ENCODE measurements around the gene TTC28.
"Not testable (repeated sequence)": the region's sequence is repeated elsewhere in the genome, so short reads cannot be mapped to it uniquely, and the experiment has no call there.

TTC28 gene

DNA sequence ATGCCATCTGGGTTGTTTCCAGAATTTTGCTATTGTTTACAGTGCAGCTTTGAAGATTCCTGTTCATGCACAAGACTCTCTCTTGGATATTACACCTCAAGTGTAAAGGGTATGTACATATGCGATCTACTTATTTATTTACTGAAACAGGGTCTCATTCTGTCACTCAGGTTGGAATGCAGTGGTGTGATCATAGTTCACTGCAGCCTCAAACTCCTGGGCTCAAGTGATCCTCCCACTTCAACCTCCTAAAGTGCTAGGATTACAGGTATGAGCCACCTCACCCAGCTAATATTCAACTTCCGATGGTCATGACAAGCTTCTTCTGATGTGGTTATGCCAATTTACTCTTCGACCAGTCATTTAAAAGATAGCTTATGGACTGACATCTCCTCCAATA lies 602.5 kb downstream of the TTC28 start:
- no peak for DNase-seq

- DNase-seq = no peak
These were observed 604.2 kb downstream of the TTC28 start for GRCh38 chr22:28075358-28075981.

DNA sequence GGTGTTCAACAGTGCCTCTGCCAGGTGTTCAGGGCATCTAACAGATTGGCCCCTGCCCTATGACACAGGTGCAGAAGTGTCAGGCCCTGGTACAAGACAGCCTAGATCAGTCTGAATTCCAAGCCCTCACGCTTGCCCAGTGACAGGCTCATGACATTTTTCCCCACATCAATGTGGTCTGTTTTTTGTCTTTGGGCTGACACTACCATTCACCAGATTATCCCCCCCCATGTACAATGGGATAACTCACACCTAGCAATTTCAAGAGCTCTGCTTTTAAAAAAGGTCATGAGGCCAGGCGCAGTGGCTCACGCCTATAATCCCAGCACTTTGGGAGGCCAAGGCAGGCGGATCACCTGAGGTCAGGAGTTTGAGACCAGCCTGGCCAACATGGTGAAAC lies 605.1 kb downstream of the TTC28 start:
- DNase-seq = no peak

DNA sequence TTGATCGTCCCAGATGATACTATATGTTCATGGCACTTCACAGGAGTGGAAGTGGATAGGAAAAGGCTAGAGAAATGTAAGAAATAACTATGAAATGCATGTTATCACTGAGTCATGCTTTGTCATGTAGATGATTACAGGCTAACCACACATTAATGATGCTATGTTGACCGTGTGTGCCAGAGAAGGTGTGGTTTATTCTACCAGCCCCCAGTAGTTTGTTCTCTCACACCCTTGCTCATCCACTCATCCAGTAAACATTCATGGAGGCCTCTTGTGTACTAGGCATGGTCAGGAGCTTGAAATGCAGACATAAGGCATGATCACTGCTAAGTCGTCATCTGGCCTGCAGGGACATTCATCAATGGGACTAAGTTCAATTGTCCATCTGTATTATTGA lies 607.6 kb downstream of the TTC28 start:
- no peak for DNase-seq

DNA sequence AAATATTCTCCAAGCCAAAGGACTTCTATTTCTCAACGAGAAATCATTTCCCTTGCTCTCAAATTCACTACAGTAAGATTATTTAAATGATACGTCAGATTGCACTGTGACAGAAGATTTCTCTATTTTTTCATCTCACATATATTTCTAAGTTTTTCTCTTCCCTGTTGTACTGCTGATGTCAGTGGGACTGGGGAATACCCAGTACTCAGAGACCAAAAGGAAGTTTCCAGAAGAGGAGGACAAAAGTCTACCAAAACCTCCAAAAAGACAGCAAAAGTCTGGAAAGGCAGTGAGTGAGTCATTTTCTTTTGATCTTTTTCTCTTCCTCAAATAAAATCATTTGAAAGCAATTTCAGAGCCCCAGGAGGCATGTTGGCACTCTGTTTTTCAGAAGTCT lies 610.8 kb downstream of the TTC28 start:
- no peak for DNase-seq

DNA sequence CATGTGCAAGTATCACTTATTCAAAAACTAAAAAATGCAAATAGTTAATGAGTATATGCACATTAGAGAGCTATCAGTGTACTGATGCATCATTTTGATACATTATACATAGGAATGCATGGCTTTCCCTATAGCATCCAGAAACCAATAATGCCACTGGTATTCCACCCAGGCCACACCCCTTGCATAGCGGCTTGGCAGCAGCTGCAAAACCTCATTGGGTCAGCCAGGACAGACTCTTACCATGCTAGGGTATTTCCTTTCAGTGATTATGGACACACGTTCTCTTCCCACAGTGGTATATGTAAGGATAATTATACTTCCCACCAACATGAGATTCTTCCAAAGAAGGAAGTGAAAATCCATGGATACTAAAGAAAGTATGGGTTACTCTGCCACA lies 614.7 kb downstream of the TTC28 start:
- DNase-seq = no peak

DNA sequence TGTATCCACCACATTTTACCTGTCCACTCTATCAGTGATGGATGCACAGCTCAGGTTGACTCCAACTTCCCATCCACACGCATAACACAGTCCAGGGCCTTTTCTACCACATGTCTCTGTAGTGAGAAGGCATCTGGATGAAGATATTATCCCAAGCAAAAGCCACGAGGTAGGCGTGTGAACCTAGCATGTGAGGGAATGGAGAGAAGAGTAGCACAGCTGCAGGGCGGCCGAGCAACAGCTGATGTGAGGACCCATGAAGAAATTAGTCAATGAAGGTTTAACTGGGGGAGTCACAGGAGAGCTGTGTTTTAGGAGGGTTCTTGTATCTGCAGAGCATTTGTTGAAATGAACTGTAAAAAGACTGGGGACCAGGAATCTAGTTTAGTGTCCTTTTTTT lies 616.0 kb downstream of the TTC28 start:
- DNase-seq = no peak

GRCh38 chr22:28060594-28060993 lies 619.0 kb downstream of the TTC28 start:
- not testable (repeated sequence) for DNase-seq

DNA sequence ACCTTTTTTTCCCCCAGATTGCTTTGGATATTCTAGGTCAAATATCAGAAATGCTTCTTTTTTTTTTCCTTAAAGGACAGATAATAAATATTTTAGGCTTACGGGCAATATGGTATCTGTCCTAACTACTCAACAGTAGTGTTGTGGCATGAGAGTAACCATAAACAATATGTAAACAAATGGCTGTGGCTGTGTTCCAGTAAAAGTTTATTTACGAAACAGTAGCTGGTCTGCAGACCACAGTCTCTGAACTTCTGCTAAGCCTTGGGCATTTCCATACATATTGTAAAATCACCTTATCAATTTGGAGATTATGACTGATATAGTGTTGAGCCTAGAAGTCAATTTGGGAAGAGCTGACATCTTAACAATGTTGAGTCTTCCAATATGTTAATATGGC lies 621.6 kb downstream of the TTC28 start:
- no peak for DNase-seq

DNA sequence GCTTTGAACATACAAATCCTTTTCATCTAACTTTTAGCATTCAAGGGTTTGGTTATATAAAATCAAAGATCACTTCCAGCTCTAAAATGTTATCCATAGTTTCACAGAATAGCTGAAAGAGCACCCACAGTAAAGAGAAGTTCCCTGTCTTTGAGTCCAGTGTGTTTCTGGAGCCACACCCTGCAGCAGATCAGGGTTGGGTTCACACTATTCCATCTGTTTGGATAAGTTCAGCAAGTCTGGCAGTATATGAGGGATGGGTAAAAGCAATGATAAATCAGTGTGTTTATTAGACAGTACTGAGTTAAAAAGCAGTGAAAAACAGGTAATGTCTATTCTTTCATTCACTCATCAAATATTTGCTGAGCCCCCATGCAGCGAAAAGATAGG lies 624.8 kb downstream of the TTC28 start:
- DNase-seq = no peak

DNA sequence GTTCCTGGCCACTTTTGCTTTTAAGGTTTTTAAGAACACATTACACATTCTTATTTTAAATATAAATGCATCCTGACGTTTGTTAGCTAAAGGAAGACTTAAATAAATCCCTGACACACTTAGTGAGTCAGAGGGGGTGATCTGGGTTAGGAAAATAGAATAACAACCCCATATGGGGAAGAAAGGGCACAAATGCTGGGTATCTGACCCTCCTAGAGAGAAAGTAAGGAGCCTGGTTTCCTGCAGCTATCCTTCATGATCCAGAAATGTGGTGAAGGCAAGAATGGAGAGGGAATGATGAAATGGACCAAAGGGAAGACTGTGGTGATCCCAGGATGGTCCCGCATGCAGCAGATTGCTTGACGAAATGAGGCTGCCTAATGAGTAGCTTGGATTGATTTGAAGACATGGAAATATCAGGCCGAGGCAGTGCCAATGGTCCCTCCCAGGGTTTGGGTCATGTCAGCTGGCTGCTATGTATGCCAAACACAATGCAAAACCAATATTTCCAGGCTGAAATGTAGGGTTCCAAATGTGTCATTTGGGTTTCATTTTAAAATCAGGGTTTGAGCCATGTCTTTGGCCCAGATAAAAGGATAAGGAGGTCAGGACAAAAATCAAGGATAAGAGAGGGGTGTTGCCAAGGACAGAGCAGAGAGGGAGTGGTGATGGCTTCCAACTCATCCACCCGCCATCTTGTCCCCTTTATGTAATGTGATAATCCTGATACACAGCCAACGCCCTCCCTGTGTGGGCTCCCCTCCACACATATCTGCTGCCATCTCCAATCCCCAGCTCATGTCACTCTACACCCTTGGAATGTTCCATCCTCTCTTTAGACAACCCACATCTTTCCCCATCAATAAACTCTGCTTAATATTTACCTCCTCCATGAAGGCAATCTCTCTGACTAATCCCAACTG lies 625.5 kb downstream of the TTC28 start:
- no peak for DNase-seq

DNA sequence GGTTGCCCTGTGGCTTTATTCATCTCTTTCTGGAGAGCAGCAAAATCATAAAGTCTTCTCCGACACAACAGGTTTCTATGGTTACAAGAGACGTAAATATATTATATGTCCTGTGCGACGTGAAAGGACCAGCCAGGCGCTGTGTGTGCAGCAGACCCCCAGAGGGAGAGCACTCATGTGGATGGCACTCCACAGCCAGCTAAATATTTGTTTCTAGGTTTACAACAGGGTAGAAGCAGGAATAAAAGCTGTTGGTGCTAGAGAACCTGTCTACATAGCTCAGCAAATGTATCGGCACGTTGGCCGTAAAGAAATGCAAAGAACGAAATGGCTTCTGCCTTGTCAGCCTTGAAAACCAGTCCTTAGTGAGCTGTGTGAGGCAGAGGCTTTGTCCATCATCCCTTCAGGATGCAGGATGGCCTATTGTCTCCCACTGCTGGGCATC lies 626.8 kb downstream of the TTC28 start:
- peak; percentile 30 to 43 for DNase-seq

DNA sequence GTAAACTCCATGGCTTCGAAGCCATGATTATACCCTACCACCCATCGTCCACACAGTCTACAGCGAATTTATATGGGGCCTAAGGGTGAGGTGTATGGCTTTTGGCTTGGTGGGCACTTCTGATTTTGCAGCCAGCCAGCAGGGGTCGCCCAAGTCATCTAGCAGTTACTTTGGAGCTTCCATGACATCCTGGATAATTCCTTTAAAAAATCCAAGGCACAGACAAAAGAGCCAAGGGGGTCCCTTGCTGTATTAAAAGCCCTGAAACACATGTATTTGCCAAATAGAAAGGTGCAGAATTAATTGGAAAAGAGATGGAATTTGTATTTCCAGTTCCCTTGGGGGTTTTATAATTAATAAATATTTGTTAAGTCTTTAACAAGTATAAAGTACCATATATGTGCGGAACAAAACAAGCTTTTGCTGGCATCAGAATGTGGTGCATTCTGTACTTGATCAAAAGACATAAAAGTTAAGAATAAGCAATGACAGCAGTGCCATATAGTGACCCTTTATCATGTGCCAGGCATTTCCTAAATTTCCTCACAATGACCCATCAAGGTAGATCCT lies 627.8 kb downstream of the TTC28 start:
- peak; percentile 52 to 53 for DNase-seq

GRCh38 chr22:28051091-28051786 lies 628.4 kb downstream of the TTC28 start:
- no peak for DNase-seq

- no peak for DNase-seq
These were observed 631.1 kb downstream of the TTC28 start for GRCh38 chr22:28048529-28048928.

DNA sequence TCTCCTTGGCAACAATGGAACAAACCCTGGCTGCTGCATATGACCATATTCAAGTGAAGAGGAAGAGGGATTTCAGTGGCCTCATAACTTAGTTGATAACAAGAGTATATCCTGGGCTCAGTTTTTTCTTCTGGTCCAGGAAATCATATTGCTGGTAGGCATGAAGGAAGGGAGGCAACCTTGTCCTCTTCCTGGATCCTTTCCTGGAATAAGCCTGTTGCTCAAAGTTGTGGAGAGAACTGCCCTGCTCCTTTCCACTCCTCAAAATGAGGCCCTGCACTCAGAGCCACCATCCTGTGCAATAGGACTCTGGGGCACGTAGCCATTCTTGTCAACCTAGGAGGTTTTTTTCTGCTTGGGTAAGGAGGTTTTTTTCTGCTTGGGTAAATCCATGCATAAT lies 631.9 kb downstream of the TTC28 start:
- no peak for DNase-seq

DNA sequence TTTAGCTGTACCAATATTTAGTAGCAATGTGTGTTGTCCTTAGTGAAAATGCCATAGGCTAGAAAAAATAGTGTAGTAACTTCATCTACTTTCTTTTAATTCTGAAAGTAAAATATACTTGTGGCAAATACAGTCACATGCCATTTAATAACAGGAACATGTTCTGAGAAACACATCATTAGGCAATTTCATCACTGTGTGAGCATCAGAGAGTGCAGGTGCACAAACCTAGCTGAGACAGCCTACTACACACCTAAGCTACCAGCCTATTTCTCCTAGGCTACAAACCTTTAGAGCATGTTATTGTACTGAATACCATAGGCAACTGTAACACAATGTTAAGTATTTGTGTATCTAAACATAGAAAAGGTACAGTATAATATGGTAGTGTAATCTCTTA lies 633.5 kb downstream of the TTC28 start:
- DNase-seq = no peak

DNA sequence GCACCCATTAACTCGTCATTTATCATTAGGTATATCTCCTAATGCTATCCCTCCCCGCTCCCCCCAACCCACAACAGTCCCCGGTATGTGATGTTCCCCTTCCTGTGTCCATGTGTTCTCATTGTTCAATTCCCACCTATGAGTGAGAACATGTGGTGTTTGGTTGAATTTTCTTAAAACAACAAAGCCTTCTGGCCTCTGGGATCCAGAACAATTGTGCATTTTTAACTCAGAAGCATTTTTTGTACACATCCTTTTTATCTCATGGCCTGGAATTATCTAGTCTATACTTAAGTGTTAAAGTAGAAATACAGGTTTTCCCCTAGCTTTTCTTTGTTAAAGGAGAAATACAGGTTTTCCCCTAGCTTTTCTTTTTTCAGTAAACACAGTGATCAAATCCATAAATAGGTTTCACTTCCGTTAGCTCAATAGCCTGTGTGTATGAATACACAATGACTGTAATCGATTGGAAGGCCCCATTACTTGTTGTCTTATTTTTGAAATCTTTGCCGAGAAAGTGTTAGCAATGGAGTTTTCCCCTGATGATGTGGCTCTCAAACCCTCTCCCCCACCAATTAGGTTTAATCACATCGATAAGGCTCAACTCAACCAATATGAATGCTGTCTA lies 635.0 kb downstream of the TTC28 start:
- DNase-seq = no peak

- DNase-seq = no peak
These were observed 636.4 kb downstream of the TTC28 start for GRCh38 chr22:28043266-28043665.

- DNase-seq = peak; percentile 29 to 77
These were observed 644.8 kb downstream of the TTC28 start for GRCh38 chr22:28034760-28035401.

DNA sequence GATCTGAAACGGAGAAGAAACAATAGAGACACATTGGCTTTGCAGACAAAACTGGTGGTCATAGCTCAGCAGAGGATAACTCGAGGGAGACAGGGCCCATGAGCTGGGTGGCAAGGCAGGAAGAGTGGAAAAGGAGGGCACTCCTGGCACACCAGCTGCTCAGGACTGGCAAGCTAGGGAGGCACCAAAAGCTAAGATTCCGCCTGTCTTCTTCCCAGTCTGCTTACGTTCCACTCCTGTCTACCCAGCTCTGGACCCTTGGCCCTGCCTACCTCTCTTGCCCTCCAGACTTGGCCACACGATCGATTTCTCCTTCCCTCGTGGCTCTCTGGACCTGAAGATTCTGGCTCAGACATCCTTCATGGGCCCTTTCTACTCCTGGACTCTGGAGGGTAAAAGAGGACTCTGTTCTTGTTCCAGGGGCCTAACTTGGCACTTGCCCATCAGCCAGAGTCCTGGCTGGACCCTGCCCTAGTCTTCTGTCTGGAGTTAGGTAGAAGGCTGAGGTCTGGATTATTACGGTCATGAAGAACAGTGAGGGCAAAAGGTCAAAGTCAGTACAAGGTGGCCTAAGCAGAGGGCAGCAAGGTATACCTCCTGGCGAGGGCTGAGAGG lies 645.4 kb downstream of the TTC28 start:
- DNase-seq = no peak

DNA sequence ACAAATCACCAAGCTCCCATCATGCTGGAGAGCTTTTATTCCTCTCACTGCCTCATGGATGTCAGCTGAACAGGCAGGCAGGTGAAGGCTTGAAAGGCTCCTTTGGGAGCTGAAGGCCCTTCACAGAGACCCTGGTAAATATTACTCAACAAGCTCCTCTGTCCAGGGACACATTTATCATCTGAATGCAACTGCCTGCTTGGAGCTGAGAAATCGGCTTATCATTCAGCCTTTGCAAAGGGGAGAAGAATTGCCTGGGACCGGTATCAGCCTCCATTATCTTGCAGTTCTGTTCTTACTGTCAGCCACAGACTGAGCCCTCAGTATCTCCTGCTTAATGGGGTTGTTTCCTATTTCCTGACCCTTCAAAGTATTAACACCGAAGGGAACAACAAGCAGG lies 646.8 kb downstream of the TTC28 start:
- DNase-seq = peak in 1 of 2 experiments; percentile 62

Data from NCI-H1930 (cell line).